ENCODE results near the gene TMEM63A.
"Not testable (repeated sequence)": the region's sequence is repeated elsewhere in the genome, so short reads cannot be mapped to it uniquely, and the experiment has no call there.

TMEM63A gene

GRCh38 chr1:225806736-225807135 lies 75.4 kb downstream of the TMEM63A start:
- not testable (repeated sequence) for DNase-seq (ENCODE audit: low read depth in 2 of 2, low spot score in 1 of 2)

DNA sequence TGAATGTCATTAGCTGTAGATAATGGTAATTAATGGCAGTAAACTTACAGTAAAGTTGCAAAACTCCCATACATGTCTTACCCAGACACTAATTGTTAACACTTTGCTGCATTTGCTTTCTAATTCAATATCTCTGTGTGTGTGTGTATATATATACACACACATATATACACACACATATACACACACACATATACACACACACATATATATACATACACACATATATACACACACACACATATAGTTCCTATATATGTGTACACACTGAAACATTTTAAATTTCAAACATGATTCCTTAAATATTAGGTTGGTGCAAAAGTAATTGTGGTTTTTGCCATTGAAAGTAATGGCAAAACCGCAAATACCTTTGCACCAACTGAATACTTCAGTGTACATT lies 75.9 kb downstream of the TMEM63A start:
- no peak for DNase-seq (ENCODE audit: low read depth in 2 of 2, low spot score in 1 of 2)

DNA sequence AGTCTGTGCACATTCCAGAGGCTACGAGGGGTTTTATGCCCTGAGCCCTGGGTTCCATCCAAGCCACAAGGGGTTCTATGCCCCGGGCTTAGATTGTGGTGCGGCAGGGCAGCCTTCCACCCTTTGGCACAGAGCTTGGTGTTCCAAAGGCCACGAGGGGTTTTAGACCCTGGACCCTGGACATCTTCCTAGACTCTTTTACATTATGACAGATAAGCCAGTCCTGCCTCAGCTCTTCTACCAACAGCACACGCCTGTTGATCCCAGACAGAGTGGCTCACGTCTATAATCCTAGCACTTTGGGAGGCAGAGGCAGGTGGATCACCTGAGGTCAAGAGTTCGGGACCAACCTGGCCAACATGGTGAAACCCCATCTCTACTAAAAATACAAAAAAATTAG lies 81.0 kb downstream of the TMEM63A start:
- not testable (repeated sequence) for DNase-seq (ENCODE audit: low read depth in 2 of 2, low spot score in 1 of 2)

DNA sequence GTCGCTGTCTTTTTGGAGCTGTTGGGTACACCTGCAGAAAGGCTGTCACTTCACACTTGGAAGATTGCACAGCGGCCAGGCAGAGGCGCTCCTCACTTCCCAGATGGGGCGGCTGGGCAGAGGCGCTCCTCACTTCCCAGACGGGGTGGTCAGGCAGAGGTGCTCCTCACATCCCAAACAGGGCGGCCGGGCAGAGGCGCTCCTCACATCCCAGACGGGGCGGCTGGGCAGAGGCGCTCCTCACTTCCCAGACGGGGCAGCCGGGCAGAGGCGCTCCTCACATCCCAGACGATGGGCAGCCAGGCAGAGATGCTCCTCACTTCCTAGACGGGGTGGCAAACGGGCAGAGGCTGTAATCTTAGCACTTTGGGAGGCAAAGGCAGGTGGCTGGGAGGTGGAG lies 86.1 kb downstream of the TMEM63A start:
- not testable (repeated sequence) for DNase-seq (ENCODE audit: low read depth in 2 of 2, low spot score in 1 of 2)

Measured in stimulated activated CD8-positive, alpha-beta memory T cell treated with anti-CD3 and anti-CD28 coated beads, Interleukin-4, amount 100 ng/mL, for 1 hour (primary cell).